Measurements from ENCODE around the gene CHST15.

CHST15 gene

DNA sequence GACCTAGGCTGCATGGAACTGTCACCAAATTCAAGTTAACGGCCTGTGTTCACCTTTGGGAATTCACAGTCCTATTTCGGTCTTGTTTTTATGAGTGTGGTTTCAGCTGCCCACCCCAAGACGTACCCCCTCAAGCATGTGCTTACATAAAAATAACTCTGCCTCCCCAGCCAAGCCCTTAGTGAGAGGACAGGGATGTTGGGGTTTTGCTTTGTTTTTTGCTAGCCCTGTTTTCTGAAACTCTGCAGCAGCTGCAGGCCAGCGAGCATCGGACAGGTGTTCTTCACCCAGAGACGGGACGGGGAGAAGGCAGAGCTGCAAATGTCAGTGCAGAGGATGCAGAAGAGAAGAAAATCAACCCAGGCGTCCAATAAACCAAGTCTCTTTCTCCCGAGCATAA lies 13.5 kb downstream of the CHST15 start:
- DNase-seq: no peak

DNA sequence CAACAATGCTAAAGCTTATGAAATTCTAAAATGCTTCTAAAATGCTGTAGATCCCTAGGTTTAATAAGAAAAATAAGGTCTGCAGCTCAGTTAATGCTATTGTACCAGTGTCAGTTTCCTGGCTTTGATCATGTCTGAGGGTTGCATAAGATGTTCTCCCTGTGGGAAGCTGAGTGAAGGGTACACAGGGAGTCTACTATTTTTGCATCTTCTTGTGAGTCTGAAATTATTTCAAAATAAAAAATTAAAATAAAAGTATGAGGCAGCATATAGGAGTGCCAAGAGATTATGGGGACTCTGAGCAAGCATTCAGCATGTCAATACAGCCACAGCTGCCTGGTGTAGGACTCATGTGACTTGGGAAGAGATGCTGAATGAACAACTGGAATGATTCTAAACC lies 14.7 kb downstream of the CHST15 start:
- no peak for DNase-seq

DNA sequence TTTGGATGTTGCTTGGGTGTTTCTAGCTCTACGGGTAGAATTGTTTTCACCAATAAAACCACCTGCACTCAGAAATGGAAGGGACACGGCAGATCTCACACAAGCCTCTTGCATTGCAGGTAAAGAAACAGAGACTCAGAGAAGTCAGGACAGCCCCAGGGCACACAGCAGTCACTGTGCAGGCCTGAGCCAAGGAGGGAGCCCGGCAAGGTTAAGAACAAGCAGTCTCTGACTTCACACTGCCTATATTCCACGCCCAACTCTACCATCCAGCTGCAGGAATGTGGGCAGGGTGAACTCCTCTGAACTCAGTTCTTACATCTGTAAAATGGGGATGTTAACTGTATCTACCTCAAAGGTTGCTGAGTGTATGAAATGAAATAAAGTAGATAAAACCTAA lies 15.4 kb downstream of the CHST15 start:
- DNase-seq: no peak

DNA sequence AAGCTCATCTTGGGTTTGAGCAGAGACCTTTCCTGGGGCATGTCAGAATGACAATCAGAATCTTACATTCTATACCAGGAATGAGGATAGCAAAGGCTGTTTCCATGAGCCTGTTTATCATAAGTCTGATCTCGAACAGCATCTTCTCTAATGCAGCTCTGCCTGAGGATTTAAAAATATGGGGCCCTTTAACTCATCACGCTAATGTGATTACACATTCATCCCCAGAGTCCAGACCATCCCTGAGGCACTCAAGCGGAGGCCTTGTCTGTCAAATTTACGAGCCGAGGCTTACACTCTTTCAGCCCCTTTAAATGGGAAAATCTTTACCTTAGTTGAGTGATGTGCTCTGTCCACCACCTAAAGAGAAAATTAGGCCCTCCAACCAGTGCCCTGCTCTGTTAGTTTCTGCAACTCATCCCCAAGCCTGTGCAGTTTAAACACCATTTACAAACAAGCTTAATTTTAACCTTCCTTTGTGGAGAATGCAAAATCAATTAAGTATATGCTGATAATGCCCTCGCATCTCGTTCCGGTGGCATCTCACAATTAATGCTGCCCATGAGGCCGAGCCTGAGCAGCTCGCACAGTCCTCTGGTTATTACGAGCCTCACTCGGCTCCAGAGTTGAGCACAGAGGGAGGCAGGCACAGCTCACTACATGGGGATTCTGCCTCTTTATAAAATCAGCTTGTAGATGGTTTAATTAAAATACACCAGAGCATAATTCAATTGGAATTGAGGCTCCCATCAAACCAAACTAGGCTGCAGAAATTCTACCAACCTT lies 16.0 kb downstream of the CHST15 start:
- DNase-seq: no peak

DNA sequence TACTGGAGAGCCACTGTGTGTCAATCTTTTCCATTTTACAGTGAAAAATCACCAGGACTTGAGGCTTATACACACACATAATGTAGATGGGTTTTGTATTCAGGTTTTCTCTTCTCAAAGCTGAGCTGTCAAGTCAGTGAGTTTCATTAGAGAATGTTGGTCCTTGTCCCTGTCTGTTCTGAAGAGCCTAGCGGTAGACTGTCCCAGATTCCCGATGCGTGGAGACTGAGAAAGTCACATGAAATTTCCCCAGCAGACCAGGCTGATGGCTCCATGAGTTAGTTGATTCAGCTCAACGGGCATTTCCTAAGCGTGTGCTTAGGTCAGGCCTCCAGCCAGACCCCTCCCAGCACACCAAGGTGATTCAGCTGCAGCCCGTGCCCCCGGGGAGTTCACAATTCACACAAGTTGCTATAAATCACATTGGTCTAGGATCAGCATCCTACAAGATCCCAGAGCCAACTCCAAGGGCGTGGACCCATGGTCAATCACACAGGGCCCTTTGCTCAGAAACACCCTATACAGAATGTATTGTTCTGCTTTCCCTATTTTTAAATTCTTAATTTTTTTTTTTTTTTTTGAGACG lies 17.2 kb downstream of the CHST15 start:
- no peak for DNase-seq

DNA sequence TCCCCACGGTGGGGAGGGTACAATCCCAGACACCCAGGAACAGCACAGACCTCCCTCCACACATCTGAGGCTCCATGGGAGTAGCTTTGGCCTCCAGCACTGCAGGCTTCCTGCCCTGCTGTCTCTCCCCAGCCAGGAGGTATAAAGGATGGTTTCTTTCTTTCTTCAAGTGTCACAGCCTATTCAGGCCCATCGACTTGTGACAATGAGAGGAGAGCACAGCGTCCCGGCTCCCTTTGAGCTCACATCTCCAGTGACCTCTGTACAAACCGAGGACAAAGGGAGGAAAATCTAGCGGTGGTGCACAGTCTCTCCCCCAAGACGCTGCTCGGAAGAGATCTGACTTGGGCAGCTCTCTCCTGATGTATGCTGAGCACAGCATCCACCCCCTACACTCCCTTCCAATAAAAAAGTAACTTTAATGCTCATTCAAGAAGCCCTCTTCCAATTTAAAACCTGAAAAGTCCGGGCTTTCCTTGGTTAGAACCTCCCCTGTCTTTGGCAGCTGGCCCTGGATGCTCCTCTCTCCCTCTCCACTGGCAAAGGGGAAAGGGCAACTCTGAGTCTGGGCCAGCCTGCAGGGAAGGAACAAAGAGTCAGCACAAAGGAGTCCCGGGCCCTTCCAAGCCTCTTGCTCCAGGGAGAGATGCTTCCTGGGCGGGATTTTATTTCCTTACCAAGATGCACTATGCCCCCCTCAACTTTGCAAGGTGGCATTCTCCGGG lies 18.0 kb downstream of the CHST15 start:
- DNase-seq: no peak

DNA sequence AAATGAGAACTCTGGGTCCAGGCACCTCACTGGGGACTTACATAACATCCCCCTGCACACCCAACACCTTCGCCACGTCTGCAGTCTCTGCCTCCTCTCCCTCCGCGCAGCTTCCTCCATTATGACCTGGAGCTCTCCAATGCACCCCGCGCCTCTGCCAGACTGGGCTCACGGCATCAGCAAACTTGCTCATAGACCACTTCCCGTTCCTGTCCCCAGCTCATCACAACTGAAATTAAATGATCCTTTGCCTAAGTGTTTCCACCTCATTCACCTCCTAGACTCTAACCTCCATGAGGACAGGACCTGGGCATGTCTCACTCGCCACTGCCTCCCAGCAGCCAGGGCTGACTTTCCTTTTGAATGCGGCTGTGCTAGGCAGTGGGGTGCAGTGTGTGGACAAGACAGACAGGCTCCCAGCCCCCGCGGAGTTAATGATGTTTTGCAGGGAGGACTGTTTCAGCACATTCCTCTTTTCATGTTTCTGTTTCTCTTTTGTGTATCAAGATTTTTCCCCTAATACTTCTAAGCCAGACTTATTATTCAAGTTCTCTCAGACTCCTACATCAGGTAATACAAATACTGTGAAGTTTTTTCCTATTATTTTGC lies 18.8 kb downstream of the CHST15 start:
- no peak for DNase-seq

DNA sequence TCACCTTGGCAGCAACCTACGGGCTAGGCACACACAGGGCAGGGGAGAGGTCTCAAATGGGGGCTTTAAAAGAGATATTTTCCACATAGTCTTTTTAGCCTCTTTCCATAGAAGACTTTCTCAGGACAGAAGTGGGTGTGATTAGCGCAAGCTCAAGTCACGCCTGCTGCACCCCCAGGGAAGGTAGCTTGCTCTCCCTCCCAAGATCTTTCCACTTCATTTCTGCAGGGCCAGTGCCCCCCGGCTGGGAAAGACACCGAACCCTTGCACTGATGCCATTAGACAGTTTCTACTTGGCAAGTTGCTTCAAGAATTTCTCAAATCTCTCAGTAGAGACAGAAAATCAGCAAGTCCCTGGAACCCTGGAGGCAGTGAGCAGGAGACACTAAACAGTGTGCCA lies 19.4 kb downstream of the CHST15 start:
- no peak for DNase-seq

DNA sequence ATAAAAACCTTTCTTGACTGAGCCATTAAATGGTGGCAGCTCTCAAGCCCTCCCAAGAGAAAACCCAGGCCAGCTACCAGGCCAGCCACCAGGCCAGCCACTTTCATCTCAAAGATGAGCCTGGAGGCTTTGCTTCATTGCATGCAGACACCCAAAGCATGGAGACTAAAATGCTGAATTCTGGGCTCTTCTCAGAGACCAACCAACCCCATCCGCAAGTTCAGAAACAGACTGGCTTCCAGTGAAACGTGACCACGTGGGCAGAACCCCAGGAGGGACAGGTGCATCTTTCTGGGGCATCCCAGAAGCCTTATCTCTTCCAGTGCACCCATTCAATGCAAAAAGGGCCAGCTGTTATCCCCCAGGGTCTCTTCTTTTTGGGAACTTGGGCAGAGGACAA lies 20.9 kb downstream of the CHST15 start:
- no peak for DNase-seq

DNA sequence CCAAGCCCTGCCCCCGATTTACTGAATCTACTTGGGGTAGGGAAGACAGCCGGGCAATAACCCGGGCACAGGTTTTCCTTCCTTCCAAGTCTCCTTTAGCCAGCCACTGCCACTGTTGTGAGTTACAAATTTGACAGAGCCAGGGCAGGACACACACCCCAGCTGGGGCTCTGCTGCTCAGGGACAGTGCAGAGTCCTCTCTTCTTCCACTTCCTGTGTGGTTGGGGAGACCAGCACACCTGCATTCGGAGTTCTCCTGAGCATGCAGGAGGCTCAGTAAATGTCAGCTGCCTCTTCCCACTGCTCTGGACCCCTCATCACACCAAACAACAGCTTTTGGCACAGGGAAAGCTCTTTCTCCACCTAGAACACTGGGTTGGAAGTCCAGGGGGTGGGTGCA lies 21.3 kb downstream of the CHST15 start:
- no peak for DNase-seq

DNA sequence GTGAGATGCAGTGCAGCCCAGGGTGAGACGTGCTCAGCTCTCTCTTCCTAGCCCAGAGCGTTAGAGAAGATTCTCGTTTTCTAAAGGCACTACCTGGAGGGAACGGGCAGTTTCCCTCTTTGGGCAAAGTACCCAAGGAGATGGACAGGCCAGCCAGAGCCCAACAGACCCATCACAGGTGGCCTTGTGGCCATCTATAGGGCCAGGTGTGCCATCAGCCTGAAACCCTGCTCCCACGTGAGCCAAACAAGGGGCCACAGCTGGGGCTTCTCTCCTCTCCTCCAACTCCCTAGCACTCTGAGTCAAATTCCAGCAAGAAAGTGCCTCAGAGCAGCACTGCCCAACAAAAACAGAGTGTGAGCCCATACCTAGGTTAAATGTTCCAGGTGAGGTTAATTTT lies 22.3 kb downstream of the CHST15 start:
- no peak for DNase-seq

DNA sequence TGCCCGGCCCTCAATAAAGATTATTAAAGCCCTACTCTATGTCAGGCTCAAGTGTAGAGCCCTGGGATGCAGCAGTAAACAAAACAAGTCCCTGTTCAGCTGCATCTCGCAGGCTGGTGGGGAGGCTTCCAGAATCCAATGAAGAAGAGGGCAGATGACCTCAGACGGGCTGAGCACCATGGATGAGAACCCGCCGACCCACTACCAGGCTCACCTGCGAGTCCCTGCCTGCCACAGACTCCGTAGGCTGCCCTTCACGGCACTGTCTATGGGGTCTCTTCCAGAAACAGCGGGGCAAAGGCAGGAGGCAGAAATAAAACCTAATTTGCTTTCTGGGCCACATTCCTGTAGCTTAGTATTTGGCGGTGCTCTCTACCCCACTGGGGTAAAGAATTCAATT lies 22.7 kb downstream of the CHST15 start:
- no peak for DNase-seq

DNA sequence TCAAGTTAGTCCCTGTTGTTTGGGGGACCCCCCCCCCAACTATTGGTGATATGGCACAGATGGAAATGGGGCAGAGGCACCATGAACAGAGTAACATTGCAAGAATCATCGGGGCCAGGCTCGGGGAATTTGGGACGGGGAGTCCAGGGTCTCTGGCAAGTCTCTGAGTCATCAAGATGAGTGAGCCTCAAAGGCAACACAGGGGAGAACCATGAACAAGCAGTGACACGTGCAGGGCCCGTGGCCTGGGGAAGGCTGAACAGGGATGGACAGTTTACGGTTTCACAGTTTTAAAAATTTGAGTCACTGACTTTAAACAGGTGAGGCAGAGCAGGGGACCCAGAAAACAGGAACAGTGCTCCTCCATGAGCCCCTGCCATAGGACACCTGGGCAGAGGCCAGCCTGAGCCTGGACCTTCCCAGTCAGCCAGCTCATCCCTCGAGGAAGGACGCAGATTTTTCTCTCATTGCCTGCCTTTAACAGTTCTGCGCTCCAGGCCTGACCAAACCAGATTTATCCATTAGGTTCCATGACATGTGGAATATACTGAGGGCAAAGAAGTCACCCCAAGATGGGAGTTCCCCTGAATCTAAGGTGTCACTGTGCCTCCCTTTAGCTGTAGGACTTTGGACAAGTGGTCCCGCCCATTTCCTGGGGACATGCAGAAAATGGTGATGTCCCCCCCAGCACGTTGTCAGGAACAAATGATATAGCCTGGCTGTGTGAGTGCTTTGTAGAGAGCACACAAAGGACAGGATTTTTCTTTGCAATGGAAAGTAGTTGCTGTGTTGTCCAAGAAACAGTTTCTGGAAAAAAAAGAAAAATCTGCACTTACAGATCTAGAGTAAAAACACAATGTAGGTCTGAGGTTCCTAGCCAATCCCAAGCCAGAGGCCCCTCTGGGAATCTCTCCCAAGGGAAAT lies 23.8 kb downstream of the CHST15 start:
- DNase-seq: no peak

DNA sequence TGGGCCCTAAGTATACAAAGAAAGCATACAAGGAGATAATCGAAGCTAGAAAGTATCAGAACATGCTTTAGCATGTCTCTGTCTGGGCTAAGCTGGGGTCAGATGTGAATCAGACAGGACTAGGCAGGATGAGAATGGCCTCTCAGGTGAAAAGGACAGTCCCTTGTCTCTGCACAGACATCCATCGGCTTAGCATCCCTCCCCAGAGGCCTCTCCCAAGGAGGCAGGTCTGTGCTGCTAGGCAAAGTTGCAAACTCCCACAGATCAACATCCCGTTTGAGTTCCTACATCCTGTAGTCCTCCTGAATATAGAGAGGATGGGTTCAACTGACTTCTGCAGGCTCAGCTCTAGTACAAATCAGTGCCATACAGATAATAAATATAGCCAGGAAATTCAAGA lies 24.5 kb downstream of the CHST15 start:
- no peak for DNase-seq

DNA sequence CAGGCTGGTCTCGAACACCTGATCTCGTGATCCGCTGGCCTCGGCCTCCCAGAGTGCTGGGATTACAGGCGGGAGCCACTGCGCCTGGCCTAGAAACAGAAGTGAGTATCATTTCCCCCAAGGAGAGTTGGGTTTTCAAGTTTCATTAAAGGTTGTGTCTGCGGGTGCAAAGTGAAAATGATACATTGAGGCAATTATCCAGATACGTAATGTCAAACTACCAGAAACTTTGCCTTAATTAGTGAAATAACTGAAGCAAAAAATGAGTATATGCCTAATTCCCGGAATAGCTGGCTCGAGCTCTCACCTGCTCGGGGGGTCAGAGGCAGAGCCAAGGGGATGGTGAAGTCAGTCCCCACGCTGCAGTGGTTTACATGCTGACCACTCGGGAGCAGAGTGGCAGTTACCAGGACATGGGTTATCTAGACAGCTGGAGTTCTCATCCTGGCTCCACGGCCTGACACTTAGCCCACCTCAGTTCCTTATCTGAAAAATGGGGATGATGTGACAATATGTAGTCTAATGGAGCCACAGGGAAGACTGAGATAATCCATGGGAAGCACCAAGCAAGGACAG lies 25.5 kb downstream of the CHST15 start:
- no peak for DNase-seq

DNA sequence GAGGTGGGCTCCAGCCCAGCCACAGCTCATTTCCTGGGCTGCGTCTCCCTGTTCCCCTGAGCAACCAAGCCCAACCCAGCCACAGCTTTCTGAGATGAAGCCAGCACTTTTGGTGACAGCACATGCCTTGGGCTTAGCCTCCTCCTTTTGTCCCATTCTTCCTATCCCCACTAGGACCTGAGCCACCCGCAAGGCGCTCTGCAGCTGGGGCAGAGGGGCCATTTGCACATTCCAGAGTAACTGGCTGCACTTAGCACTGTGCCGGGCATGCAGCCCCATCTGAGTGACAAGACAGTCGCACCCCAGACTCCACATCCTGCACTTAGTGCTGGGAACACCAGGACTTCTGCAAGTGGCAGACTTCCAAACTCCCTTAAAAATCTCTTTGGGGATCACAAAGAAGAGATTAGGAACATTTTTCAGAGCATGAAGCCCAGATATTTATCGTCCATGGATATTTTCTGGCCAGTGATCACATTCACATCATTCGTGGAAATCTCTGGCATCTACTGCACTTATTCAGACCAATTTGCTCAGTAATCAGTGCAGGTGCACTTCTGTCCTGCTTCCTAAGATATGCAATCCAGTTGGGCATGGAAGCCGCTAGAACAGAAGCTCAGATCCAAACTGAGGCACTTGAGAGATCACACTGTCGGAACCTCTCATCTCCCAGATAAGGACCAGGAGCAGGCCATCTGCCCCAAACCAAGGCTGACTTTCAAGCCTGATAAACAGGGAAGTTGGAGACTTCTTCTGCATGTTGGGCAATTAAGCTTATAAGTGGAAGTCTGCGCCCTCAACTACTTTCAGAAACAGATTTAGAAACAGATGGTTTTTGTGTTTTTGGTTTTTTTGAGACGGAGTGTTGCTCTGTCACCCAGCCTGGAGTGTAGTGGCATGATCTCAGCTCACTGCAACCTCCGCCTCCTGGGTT lies 26.4 kb downstream of the CHST15 start:
- no peak for DNase-seq

DNA sequence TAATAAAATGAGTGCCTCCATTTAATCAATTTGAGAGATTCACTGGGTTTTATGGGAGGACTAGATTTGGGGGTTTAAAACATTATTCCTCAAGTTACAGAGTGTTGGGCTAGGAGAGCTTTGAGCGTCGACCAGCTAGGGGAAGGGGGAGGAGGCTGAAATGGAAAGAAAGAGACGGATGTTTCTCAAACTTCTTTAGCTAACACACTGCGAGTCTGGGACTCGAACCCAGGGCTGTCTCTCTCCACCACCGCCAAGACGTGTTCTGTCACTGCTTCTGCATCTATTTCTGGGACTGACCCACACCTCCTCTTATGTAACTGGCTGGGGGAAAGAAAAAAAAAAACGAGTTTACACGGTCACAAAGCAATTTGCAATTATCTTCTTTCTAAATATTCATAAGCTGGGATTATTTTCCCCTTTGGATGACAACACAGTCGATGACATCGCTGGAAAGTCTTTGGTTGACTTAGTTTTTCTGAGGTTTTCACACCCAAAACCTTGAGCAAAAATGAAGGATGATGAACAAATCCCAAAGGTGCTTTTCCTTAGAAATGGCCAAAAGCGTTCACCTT lies 27.2 kb downstream of the CHST15 start:
- no peak for DNase-seq

DNA sequence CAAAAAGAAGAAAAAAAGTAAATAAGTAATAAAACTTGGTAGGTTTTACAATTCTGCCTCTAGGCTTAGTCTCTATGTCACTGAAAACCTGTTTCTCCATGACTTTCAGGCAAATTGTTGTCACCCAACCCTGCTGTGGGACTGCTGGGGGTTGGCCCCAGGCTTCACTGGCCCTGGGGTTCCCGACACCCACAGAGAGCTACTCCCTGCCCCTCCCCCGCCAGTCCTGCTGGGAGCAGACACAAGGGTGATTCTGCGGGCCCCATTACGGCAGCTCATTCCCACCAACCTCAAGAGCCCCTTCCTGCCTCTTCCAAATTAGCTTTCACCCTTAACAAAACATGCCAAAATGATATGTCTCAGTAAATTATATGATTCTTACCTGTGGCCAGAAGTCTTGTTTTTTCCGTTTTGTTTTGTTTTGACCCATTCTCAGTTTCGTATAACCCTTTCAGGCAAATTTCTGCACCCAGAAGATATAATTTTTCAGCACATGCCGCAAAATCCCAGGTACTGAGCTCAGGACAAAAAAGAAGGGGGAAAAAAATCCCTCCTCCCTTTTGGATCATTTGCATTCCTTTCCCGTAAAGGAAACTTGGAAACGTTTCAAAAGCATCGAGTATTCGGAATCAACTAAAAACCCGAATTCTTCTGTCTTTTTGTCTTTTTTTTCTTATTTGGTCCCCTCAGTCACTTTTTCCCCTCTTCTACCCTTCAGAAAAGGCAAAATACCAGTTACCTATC lies 27.8 kb downstream of the CHST15 start:
- no peak for DNase-seq

DNA sequence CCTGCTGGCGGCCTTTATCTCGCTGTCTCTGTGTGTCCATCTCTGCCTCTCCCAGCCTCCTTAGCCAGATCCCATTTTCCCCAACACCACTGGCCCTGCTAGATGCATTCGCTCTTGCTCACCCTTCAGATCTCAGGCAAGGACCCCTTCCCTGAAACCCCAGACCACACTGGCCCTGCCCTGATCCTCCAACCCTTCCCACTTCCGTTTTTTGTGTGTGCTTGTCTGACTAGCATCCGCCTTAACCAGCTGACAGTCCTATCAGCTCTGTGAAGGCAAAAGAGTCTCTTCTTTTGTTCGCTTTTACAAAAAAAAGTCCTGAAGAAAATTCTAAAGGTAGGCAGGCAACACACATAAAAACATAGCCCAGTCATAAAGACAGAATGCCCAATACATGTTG lies 28.7 kb downstream of the CHST15 start:
- DNase-seq: no peak

Measured in NCI-H2081 treated with DMSO at 0.1 percent for 48 hours (cell line).